GM21723 (cell line): ENCODE results near the gene INVS.

Experiments used
- ATAC-seq: cut with Tn5 transposase; IDR thresholded peaks from one replicate; pipeline ENCODE4 v1.9.1; 2021; ENCODE audit warnings: mild to moderate bottlenecking, moderate library complexity; ENCODE audit not compliant: unreplicated experiment

INVS gene

DNA sequence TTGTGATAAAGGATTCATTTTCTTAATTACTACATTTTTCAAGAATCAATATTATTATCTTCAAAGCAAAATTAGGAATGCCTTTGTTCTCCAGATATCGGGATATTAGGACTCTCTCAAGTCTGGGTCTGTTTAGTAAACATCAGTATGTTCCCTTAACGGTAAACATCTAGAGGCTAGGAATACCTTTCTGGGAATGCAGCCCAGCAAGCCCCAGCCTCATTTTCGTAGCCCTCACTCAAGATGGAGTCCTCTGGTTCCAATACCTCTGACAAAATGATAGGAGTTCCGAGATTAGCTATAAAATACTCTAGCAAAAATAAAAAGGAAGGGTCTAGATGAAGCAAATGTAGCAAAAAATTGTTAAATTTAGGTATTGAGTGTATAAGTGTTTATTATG, 169.2 kb downstream of the INVS start:
- no peak for ATAC-seq

GRCh38 chr9:100269656-100270055, 170.6 kb downstream of the INVS start:
- no peak for ATAC-seq

DNA sequence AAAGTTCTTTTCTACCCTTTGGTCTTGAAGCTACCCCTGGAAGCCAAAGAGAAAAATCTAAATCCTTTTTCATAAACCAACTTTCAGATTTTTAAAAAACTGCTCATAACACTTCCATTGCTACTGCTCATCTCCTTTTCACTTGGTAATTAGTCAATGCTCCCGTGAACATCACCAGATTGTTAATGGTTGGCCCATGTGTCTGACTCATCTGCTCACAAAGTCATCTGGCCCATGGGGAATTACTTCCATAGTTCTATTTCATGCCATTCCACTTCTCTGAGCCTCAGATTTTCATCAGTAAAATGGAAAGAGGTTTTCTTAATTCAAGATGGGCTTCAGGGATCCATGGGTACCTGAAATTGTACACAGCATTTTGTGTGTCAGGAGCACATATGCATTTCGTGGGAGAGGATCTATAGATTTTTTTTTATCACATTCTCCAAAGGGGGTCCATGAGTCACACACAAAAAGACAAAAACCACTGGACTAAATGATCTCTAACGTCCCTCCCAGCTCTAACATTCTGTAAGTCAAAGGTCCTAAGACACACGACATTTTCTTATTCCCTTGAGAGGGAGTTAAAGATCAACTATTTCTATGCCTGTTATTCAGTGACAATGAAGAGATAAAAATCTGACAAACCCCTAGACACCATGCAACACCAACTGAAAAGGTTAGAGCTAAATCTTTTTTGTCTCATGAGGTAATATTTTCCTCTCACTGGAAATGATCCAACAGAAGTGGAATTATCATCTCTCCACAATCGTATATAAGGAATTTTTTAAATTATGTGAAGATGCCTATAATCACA, 178.3 kb downstream of the INVS start:
- no peak for ATAC-seq

GRCh38 chr9:100281066-100281465, 182.0 kb downstream of the INVS start:
- no peak for ATAC-seq

DNA sequence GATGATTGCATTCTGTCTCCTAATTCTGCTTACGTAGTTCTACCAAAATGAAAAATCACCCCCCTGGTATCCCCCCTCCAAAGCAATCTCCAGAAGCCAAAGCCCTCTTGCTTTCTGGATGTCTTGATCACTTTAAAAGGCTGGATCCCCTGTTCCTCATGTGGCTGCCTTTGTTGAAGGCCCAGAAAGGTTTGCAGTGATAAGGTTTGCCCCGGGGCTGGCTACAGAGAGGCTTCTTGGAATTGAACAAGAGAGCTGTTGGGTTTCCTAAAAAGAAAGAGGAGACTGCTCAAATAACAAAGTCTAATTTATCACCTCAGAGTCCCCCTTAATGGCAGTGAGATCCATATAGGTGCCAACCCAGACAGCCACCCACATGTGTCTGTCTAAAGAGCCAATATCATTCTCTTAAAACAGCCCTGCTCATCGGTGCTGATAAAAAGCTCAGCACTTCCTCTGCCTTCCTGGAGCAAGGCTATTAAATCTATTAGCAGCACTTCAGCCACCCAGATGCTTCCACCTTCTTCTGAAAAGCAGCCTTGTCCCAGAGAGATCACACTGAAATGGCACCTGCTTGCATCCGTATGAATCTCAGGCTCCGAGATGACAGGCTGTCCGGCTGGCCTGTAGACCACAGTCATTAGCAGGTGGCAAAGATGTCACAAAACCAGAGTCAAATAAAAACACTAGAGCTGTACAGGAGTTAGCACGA, 182.8 kb downstream of the INVS start:
- no peak for ATAC-seq

DNA sequence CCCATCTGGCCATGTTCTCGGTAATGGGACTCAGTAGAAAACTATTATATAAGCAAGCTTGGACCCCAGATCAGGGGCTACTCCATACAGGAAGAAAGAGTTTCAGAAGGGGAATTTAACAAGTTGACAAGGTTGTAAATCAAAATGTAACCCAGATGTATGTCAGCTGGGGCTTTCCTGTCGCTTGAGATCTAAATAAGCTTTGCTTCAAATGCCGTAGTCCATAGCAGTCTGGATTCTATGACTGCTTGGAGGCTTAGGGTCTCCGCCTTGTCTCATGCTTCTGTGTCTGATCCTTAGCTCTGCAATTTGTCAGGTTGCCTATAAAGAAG, 183.3 kb downstream of the INVS start:
- no peak for ATAC-seq

- no peak for ATAC-seq
Observed at GRCh38 chr9:100284247-100284646, 185.2 kb downstream of the INVS start.

DNA sequence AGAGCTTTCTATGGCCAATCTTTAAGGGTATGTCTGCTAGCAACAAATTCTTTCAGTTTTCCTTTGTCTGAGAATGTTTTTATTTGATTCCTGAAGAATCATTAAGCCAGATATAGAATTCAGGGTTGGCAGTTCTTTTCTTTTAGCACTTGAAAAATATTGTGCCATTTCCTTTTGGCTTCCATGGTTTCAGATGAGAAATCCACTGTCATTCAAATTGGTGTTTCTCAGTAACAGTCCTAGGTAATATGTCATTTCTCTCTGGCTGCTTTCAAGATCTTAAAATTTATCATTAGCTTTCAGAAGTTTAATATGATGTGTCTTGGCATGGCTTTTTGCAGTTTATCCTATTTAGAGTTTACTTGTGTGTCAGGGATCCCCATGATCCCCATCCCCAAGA, 186.0 kb downstream of the INVS start:
- no peak for ATAC-seq

GRCh38 chr9:100285601-100286000, 186.6 kb downstream of the INVS start:
- ATAC-seq = no peak

DNA sequence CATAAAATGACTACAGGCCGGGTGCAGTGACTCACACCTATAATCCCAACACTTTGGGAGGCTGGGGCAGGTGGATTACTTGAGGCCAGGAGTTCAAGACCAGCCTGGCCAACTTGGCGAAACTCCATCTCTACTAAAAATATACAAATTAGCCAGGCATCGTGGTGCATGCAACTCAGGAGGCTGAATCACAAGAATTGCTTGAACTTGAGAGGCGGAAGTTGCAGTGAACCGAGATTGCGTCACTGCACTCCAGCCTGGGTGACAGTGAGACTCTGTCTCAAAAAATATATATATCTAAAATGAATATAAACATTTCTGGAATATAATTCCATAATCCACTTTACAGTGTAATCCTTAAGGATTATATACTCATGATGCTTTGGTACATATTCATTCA, 187.2 kb downstream of the INVS start:
- no peak for ATAC-seq

DNA sequence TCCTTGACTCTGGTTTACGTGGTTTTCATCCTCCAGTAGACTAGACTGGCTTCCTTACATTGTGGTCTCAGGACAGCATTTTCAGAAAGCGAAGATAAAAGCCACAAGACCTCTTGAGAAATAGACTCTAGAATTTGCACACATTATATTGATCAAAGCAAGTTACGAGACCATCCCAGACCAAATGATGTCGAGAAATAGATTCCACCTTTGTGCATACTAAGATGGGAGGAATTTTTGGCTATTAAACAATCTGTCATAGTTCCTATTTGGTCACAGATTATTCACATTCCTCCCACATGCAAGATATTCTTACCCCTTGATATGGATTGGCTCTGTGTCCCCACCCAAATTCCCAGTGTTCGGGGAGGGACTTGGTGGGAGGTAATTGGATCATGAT, 188.1 kb downstream of the INVS start:
- ATAC-seq = no peak

GRCh38 chr9:100290714-100291113, 191.7 kb downstream of the INVS start:
- no peak for ATAC-seq

DNA sequence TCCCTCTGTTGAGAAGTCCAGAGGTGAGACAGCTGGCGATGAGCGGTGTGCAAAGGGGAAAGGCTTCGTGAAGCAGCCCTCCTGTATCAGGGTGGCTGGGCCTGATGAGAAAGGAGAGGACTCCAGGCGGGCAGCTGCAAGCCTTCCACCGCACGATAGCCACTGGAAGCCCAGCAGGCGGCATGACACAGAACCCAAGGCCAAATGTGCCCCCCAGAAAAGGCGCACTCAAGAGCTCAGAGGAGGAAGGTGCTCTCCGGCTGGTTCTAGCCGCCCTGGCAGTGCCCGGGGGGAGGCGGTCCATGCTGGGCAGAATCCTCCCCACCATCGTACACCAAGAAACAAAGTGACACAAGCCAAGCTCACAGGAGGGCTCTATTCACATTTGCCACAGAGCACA, 193.4 kb downstream of the INVS start:
- no peak for ATAC-seq

GRCh38 chr9:100294341-100294740, 195.3 kb downstream of the INVS start:
- no peak for ATAC-seq

DNA sequence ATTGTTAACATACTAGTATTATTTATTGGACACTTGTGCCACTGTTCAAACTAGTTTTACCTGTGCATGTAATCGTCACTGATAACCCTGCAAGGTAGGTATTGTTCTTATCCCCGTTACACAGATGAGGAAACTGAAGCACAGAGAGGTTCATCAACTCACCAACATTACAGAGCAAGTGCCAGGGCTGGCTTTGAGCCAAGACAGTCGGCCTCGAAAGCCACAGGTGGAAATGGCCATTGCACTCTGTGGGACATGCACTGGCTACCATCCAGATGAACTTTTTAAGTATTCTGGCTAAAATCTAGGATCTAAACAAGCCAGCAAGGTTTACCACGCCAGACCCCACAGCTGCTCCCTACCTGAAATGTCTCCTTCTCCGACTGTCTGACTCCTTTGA, 195.8 kb downstream of the INVS start:
- ATAC-seq = no peak

- ATAC-seq = no peak
Observed at GRCh38 chr9:100295240-100295639, 196.2 kb downstream of the INVS start.

GRCh38 chr9:100296407-100296806, 197.4 kb downstream of the INVS start:
- no peak for ATAC-seq

GRCh38 chr9:100298378-100298777, 199.3 kb downstream of the INVS start:
- no peak for ATAC-seq

DNA sequence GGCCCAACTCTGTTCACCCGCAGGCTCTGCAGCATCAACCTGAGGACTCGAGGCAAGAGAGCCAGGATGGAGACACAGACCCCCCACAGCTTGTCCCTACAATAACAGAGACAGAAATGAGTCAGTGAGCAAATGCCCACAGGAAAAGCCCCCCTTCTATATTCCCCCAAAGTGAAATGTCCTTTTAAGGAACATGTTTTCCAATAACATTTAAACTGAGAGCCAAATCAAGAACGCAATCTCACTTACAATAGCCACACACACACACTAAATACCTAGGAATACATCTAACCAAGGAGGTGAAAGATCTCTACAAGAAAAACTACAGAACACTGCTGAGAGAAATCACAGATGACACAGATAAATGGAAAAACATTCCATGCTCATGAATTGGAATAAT, 204.7 kb downstream of the INVS start:
- ATAC-seq = no peak

GRCh38 chr9:100306283-100306682, 207.2 kb downstream of the INVS start:
- no peak for ATAC-seq

- no peak for ATAC-seq
Observed at GRCh38 chr9:100307080-100307479, 208.0 kb downstream of the INVS start.

DNA sequence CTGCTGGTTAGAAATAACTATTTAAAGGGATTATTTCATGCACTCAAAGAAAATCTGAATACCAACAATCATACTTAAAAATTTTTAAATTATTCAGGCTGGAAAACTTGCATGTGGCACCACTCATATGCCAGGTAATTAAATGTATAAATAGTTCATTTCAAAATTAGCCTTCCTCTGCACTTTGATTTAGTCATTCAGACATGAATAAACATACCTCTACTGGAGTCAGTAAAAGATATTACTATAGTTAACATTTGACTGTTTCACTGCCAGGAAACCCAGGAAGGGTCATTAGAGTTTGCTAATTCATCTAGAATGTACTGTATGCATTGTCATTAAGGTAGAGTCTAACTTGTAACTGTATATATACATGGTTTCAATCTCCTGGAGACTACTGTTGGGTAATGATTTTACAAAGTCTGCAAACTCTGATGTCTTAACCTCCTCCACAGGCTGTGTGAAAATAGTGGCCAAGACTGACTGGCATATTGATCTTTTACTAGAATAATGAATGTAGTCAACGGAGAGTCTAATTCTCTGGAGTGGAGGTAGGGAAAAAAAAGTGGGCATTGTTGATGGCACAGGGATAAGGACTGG, 210.0 kb downstream of the INVS start:
- ATAC-seq = no peak
